Measurements from ENCODE around the gene TFB1M. TPM values are rescaled to one million over a fixed set of nuclear protein-coding genes. Genes with fewer than 3 reads are reported as not detected.

TFB1M gene
- total RNA-seq, 4 donors from 2014 or later: 3.2 to 43.4 (median 16.5) TPM

GRCh38 chr6:155256122-155256795, 58.0 kb downstream of the TFB1M start:
- Histone ChIP-seq H3K27me3 (no peaks in the 10 kb centered on the region), H3K9me3 (no peaks in the 10 kb centered on the region), H3K36me3 (peaks cover 0 to 26% (median 3%) of the 10 kb centered on the region in 4 donors), H3K4me3 (no peak overlapping the region), H3K4me1 (peaks cover 0 to 3% (median 0%) of the 10 kb centered on the region in 4 donors), H3K27ac (no peak overlapping the region)
- no peak for DNase-seq
- WGBS, 2 donors (ENCODE audit: low coverage in 1 of 2): 78 to 80% methylated on average over 1 to 13 of the region's 13 CpGs
- in situ Hi-C loops (cut with MboI; ENCODE audit: low pct_ligation_motif_present in 1 of 4, low pct_unique_long_range_greater_than_20kb in 1 of 4, low sequenced_read_pairs in 3 of 4): loop anchor here in 1 of 4 donors (25.0 kb wide), 1 partner anchor 319 kb away; no protein-coding TSS in a partner anchor
- TF ChIP-seq EP300 (IDR thresholded peaks at IDR 0.05; ENCODE audit: low read depth) (no peak), POLR2A (IDR thresholded peaks at IDR 0.05) (no peak), CTCF (IDR thresholded peaks at IDR 0.05) (no peak), POLR2AphosphoS5 (IDR thresholded peaks at IDR 0.05) (no peak)
- intact Hi-C loops (cut with DNase I; ENCODE audit: low total_unique reads): no loop called here

DNA sequence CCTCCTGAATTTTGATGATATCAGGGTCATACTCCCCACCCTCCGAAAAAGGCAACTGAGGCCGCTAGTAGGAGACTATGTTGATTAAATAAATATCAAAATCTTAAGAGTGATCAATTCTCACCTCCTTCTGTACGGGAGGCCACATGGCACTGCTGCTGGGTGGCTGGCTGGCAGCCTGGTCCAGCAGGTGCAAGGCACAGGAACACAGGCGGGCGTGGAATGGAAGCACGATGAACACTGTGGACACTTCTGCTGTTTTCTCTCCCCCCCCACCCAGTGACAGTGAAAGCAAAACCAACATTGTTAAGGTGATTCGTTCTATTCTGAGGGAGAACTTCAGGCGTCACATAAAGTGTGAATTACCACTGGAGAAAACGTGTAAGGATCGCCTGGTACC, 60.1 kb downstream of the TFB1M start:
- Histone ChIP-seq H3K36me3 (peaks cover 0 to 20% (median 3%) of the 10 kb centered on the region in 4 donors), H3K4me1 (no peaks in the 10 kb centered on the region), H3K27me3 (no peaks in the 10 kb centered on the region), H3K4me3 (no peak overlapping the region), H3K27ac (no peak overlapping the region), H3K9me3 (no peaks in the 10 kb centered on the region)
- intact Hi-C loops (cut with DNase I; ENCODE audit: low total_unique reads) (loop anchor here (5.0 kb wide), 1 partner anchor 77 kb away; no protein-coding TSS in a partner anchor), in situ Hi-C loops (cut with MboI; ENCODE audit: low pct_ligation_motif_present in 1 of 4, low pct_unique_long_range_greater_than_20kb in 1 of 4, low sequenced_read_pairs in 3 of 4) (loop anchor here in 1 of 4 donors (25.0 kb wide), 1 partner anchor 317 kb away; no protein-coding TSS in a partner anchor)
- TF ChIP-seq POLR2AphosphoS5 (IDR thresholded peaks at IDR 0.05) (no peak), POLR2A (IDR thresholded peaks at IDR 0.05) (no peak), EP300 (IDR thresholded peaks at IDR 0.05; ENCODE audit: low read depth) (no peak), CTCF (IDR thresholded peaks at IDR 0.05) (no peak)
- DNase-seq: no peak
- WGBS, 2 donors (ENCODE audit: low coverage in 1 of 2): 73 to 86% methylated on average over 9 to 10 of the region's 10 CpGs

GRCh38 chr6:155253337-155253736, 60.9 kb downstream of the TFB1M start:
- no peak overlapping the region for H3K27ac ChIP-seq
- intact Hi-C loops (cut with DNase I; ENCODE audit: low total_unique reads): loop anchor here (5.0 kb wide), 1 partner anchor 76 kb away; no protein-coding TSS in a partner anchor

More at GRCh38 chr6:155253337-155253736, 60.9 kb downstream of the TFB1M start:
- Histone ChIP-seq H3K36me3 (peaks cover 0 to 16% (median 3%) of the 10 kb centered on the region in 4 donors), H3K27me3 (no peaks in the 10 kb centered on the region), H3K9me3 (no peaks in the 10 kb centered on the region), H3K4me1 (no peaks in the 10 kb centered on the region), H3K4me3 (no peak overlapping the region)
- WGBS, 2 donors (ENCODE audit: low coverage in 1 of 2): 57 to 80% methylated on average over 1 of the region's 1 CpG
- TF ChIP-seq CTCF (IDR thresholded peaks at IDR 0.05): no peak
- no peak for TF ChIP-seq POLR2AphosphoS5 (IDR thresholded peaks at IDR 0.05)
- TF ChIP-seq POLR2A (IDR thresholded peaks at IDR 0.05): no peak
- no peak for TF ChIP-seq EP300 (IDR thresholded peaks at IDR 0.05; ENCODE audit: low read depth)
- in situ Hi-C loops (cut with MboI; ENCODE audit: low pct_ligation_motif_present in 1 of 4, low pct_unique_long_range_greater_than_20kb in 1 of 4, low sequenced_read_pairs in 3 of 4): loop anchor here in 1 of 4 donors (25.0 kb wide), 1 partner anchor 316 kb away; no protein-coding TSS in a partner anchor
- DNase-seq: no peak

Data from transverse colon (tissue), 4 donors.